MM.1S (cell line): ENCODE data around the gene PRR35.

Source experiments
- CTCF ChIP-seq: fragments of 300-600 bp; sonication (generic); IDR thresholded peaks from 2 replicates; pipeline ENCODE4 v1.5.1; 2016; ENCODE audit warnings: antibody characterized with exemption, low read length, mixed read lengths
- EZH2phosphoT487 ChIP-seq: fragments of 300-600 bp; sonication (generic); IDR thresholded peaks from 2 replicates; pipeline ENCODE4 v1.6.1; 2018; ENCODE audit warnings: antibody characterized with exemption, low read length

GRCh38 chr16:615122-615521 is 54.9 kb downstream of the PRR35 start:
- TF ChIP-seq CTCF (no peak), EZH2phosphoT487 (no peak)
